ES-I3 (cell line): Measurements from ENCODE around the gene SLC16A14.

Experiments used
- H3K36me3 ChIP-seq: 2 replicates; pipeline ENCODE4 v1.6.1; 2013; ENCODE audit warnings: mild to moderate bottlenecking, low read length, control low read depth, moderate library complexity; ENCODE audit not compliant: insufficient read depth
- H3K4me1 ChIP-seq: 2 replicates; pipeline ENCODE4 v1.6.1; 2013; ENCODE audit warnings: mild to moderate bottlenecking, control low read depth, low read length; ENCODE audit not compliant: insufficient read depth
- H3K9ac ChIP-seq: 2 replicates; pipeline ENCODE4 v1.6.1; 2013; ENCODE audit warnings: low read depth, mild to moderate bottlenecking, low read length, moderate library complexity
- H3K9me3 ChIP-seq: 2 replicates; pipeline ENCODE4 v1.6.1; 2013; ENCODE audit warnings: mild to moderate bottlenecking, low read length, moderate library complexity; ENCODE audit not compliant: control insufficient read depth, insufficient read depth

Gene SLC16A14

GRCh38 chr2:230010501-230010900, 58.2 kb downstream of the SLC16A14 start:
- H3K9ac ChIP-seq: no peak overlapping the region

GRCh38 chr2:230008708-230009066, 60.0 kb downstream of the SLC16A14 start:
- Histone ChIP-seq H3K36me3 (no peaks in the 10 kb centered on the region), H3K9me3 (no peaks in the 10 kb centered on the region), H3K9ac (no peak overlapping the region), H3K4me1 (no peaks in the 10 kb centered on the region)

More at GRCh38 chr2:230010501-230010900, 58.2 kb downstream of the SLC16A14 start:
- Histone ChIP-seq H3K4me1 (no peaks in the 10 kb centered on the region), H3K36me3 (no peaks in the 10 kb centered on the region), H3K9me3 (no peaks in the 10 kb centered on the region)

GRCh38 chr2:230007931-230008707, 60.6 kb downstream of the SLC16A14 start:
- H3K9me3 ChIP-seq: no peaks in the 10 kb centered on the region
- no peak overlapping the region for H3K9ac ChIP-seq
- no peaks in the 10 kb centered on the region for H3K4me1 ChIP-seq
- no peaks in the 10 kb centered on the region for H3K36me3 ChIP-seq

GRCh38 chr2:230000118-230000841, 68.4 kb downstream of the SLC16A14 start:
- Histone ChIP-seq H3K9ac (no peak overlapping the region), H3K4me1 (no peaks in the 10 kb centered on the region), H3K9me3 (no peaks in the 10 kb centered on the region; the same call in 1 of the 2 replicates), H3K36me3 (peaks cover 6% of the 10 kb centered on the region)

- H3K9me3 ChIP-seq: no peaks in the 10 kb centered on the region; the same call in 1 of the 2 replicates
- H3K4me1 ChIP-seq: no peaks in the 10 kb centered on the region
- H3K36me3 ChIP-seq: peaks cover 6% of the 10 kb centered on the region
- H3K9ac ChIP-seq: no peak overlapping the region
These were observed 71.2 kb downstream of the SLC16A14 start for GRCh38 chr2:229997565-229997964.

- Histone ChIP-seq H3K36me3 (peaks cover 6% of the 10 kb centered on the region), H3K9me3 (no peaks in the 10 kb centered on the region; the same call in 1 of the 2 replicates), H3K4me1 (no peaks in the 10 kb centered on the region), H3K9ac (no peak overlapping the region)
These were observed 72.4 kb downstream of the SLC16A14 start for GRCh38 chr2:229996320-229996719.

- Histone ChIP-seq H3K9me3 (no peaks in the 10 kb centered on the region), H3K36me3 (peaks cover 6% of the 10 kb centered on the region), H3K9ac (no peak overlapping the region), H3K4me1 (no peaks in the 10 kb centered on the region)
These were observed 75.5 kb downstream of the SLC16A14 start for GRCh38 chr2:229993236-229993635.
